ENCODE results near the gene TMBIM4. TPM values are rescaled to one million over a fixed set of nuclear protein-coding genes. Genes with fewer than 3 reads are reported as not detected.

Gene TMBIM4
- total RNA-seq, 2 experiments from 2014 or later: 19.2 to 57.0 TPM

DNA sequence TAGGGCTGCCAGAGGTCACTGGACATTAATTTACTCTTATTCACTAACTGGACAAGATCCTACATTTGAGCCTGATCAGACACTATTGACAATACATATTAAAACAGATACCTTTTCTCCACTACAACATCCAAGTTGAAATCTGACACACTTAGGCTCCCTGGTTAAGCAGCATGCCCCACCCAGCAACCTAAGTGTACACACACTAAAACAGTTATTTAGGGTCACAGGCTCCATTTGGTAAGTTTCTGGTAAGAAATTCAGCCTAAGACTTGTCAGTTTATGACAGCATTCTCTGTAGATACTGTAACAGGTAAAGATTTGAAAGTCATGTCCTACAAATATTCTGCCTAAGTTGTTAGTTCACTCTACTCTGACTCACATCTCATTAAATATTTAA lies 27.0 kb downstream of the TMBIM4 start:
- intact Hi-C loops (cut with micrococcal nuclease; ENCODE audit: unreplicated experiment): loop anchor here (10.0 kb wide), 2 partner anchors 262 to 562 kb away; no protein-coding TSS in a partner anchor
- H3K9me3 ChIP-seq (ENCODE audit: low read length): peaks cover 33% of the 10 kb centered on the region
- ChIA-PET CTCF (ENCODE audit: unreplicated experiment) (no interaction called here), POLR2A (no interaction called here)
- TF ChIP-seq, protein P1, sequence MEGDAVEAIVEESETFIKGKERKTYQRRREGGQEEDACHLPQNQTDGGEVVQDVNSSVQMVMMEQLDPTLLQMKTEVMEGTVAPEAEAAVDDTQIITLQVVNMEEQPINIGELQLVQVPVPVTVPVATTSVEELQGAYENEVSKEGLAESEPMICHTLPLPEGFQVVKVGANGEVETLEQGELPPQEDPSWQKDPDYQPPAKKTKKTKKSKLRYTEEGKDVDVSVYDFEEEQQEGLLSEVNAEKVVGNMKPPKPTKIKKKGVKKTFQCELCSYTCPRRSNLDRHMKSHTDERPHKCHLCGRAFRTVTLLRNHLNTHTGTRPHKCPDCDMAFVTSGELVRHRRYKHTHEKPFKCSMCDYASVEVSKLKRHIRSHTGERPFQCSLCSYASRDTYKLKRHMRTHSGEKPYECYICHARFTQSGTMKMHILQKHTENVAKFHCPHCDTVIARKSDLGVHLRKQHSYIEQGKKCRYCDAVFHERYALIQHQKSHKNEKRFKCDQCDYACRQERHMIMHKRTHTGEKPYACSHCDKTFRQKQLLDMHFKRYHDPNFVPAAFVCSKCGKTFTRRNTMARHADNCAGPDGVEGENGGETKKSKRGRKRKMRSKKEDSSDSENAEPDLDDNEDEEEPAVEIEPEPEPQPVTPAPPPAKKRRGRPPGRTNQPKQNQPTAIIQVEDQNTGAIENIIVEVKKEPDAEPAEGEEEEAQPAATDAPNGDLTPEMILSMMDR (conservative IDR thresholded peaks at IDR 0.05; ENCODE audit: low read length): no peak
- no peak for TF ChIP-seq EZH2phosphoT487 (IDR thresholded peaks at IDR 0.05; ENCODE audit: borderline replicate concordance, low read depth, low read length)
- DNase-seq (ENCODE audit: low spot score): no peak
- H3K9me2 ChIP-seq (ENCODE audit: insufficient read depth, low read length): no peaks in the 10 kb centered on the region
- no peak overlapping the region for H3K4me3 ChIP-seq (ENCODE audit: low read depth, low read length, poor library complexity, severe bottlenecking)
- H4K20me1 ChIP-seq (ENCODE audit: insufficient read depth, low read length): no peaks in the 10 kb centered on the region
- H3K36me3 ChIP-seq (ENCODE audit: insufficient read depth, low read length): peaks cover 85% of the 10 kb centered on the region
- no peak overlapping the region for H2AFZ ChIP-seq (ENCODE audit: low read length)
- peaks cover 8% of the 10 kb centered on the region for H3K4me1 ChIP-seq (ENCODE audit: insufficient read depth, low read length, poor library complexity, severe bottlenecking)
- no peak overlapping the region for H3K27ac ChIP-seq (ENCODE audit: low read depth, low read length, poor library complexity, severe bottlenecking)
- no peak overlapping the region for H3K4me2 ChIP-seq (ENCODE audit: low read length)
- no peaks in the 10 kb centered on the region for H3K79me2 ChIP-seq (ENCODE audit: insufficient read depth, low read depth, low read length)
- BruUV-seq (replicated peaks): no TSS peak

DNA sequence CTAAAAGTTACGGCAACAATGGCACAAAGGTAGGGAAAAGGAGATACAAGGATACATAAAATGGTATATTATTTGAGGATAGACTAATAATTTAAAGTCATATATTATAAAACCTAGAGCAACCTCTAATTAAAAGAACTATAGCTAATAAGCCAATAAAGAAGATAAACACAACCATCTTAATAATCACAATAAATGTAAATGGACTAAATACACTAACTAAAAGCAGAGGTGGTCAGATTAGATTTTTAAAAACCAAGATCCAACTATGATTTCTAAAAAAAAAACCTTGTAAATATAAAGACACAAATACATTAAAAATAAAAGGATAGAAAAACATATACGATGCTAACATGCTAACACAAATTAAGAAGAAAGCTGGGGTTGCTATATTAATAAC lies 28.5 kb downstream of the TMBIM4 start:
- Histone ChIP-seq H3K9me3 (ENCODE audit: low read length) (peaks cover 35% of the 10 kb centered on the region), H3K9me2 (ENCODE audit: insufficient read depth, low read length) (no peaks in the 10 kb centered on the region), H3K4me1 (ENCODE audit: insufficient read depth, low read length, poor library complexity, severe bottlenecking) (peaks cover 8% of the 10 kb centered on the region), H3K4me3 (ENCODE audit: low read depth, low read length, poor library complexity, severe bottlenecking) (no peak overlapping the region), H3K4me2 (ENCODE audit: low read length) (no peak overlapping the region), H2AFZ (ENCODE audit: low read length) (no peak overlapping the region), H3K36me3 (ENCODE audit: insufficient read depth, low read length) (peaks cover 99% of the 10 kb centered on the region), H4K20me1 (ENCODE audit: insufficient read depth, low read length) (no peaks in the 10 kb centered on the region), H3K79me2 (ENCODE audit: insufficient read depth, low read depth, low read length) (no peaks in the 10 kb centered on the region), H3K27ac (ENCODE audit: low read depth, low read length, poor library complexity, severe bottlenecking) (no peak overlapping the region)
- ChIA-PET POLR2A (interaction anchor here (0.5 to 2.1 kb wide), 4 partner anchors 9 to 158 kb away, joined by 4 to 12 read pairs (median 5); partner anchors contain the start of gene LLPH), CTCF (ENCODE audit: unreplicated experiment) (no interaction called here)
- no TSS peak for BruUV-seq (replicated peaks)
- TF ChIP-seq, protein P1 (conservative IDR thresholded peaks at IDR 0.05; ENCODE audit: low read length): no peak
- TF ChIP-seq EZH2phosphoT487 (IDR thresholded peaks at IDR 0.05; ENCODE audit: borderline replicate concordance, low read depth, low read length): no peak
- DNase-seq (ENCODE audit: low spot score): no peak
- intact Hi-C loops (cut with micrococcal nuclease; ENCODE audit: unreplicated experiment): loop anchor here (10.0 kb wide), 2 partner anchors 264 to 564 kb away; no protein-coding TSS in a partner anchor

- no peak overlapping the region for H3K4me3 ChIP-seq (ENCODE audit: low read depth, low read length, poor library complexity, severe bottlenecking)
- no peaks in the 10 kb centered on the region for H4K20me1 ChIP-seq (ENCODE audit: insufficient read depth, low read length)
- H3K36me3 ChIP-seq (ENCODE audit: insufficient read depth, low read length): peaks cover 97% of the 10 kb centered on the region
- no TSS peak for BruUV-seq (replicated peaks)
- ChIA-PET POLR2A (interaction anchor here (1.6 to 2.1 kb wide), 3 partner anchors 10 to 19 kb away, joined by 4 to 12 read pairs (median 5); partner anchors contain the start of gene LLPH), CTCF (ENCODE audit: unreplicated experiment) (no interaction called here)
- no peak overlapping the region for H2AFZ ChIP-seq (ENCODE audit: low read length)
- intact Hi-C loops (cut with micrococcal nuclease; ENCODE audit: unreplicated experiment): loop anchor here (10.0 kb wide), 2 partner anchors 264 to 564 kb away; no protein-coding TSS in a partner anchor
- no peak overlapping the region for H3K27ac ChIP-seq (ENCODE audit: low read depth, low read length, poor library complexity, severe bottlenecking)
- peaks cover 37% of the 10 kb centered on the region for H3K9me3 ChIP-seq (ENCODE audit: low read length)
- no peak for TF ChIP-seq EZH2phosphoT487 (IDR thresholded peaks at IDR 0.05; ENCODE audit: borderline replicate concordance, low read depth, low read length)
- TF ChIP-seq, protein P1 (conservative IDR thresholded peaks at IDR 0.05; ENCODE audit: low read length): no peak
- peaks cover 8% of the 10 kb centered on the region for H3K4me1 ChIP-seq (ENCODE audit: insufficient read depth, low read length, poor library complexity, severe bottlenecking)
- DNase-seq (ENCODE audit: low spot score): peak; percentile 37
- H3K79me2 ChIP-seq (ENCODE audit: insufficient read depth, low read depth, low read length): no peaks in the 10 kb centered on the region
- no peak overlapping the region for H3K4me2 ChIP-seq (ENCODE audit: low read length)
- H3K9me2 ChIP-seq (ENCODE audit: insufficient read depth, low read length): no peaks in the 10 kb centered on the region
Observed at GRCh38 chr12:66140731-66141130, 29.1 kb downstream of the TMBIM4 start.
